Psoas muscle (tissue), 8 donors: ENCODE data around the gene MARCHF4. TPM values are rescaled to one million over a fixed set of nuclear protein-coding genes. Genes with fewer than 3 reads are reported as not detected.

Experiments
- ATAC-seq, 4 donors: fragments of 200-7000 bp; cut with Tn5 transposase; one replicate each; pipeline ENCODE4 v1.9.1; 2020; ENCODE audit warnings: moderate library complexity in 3 of 4, mild to moderate bottlenecking in 2 of 4
- DNase-seq, 2 donors: peaks; one replicate each; pipeline ENCODE4 v3.0.0-alpha.2; 2020
- H3K27ac ChIP-seq: fragments of 200-600 bp; one replicate; pipeline ENCODE4 v1.8.0; 2022
- H3K27me3 ChIP-seq, 3 donors: fragments of 200-600 bp in 1 of 3; one replicate each; pipeline versions ENCODE4 v1.6.1 to v1.8.0; 2013 to 2022; ENCODE audit warnings: low read length in 2 of 3, mild to moderate bottlenecking in 2 of 3, moderate library complexity in 1 of 3; ENCODE audit not compliant: insufficient read depth in 3 of 3
- H3K36me3 ChIP-seq, 2 donors: fragments of 200-600 bp in 1 of 2; one replicate each; pipeline versions ENCODE4 v1.6.1 to v1.8.0; 2013 to 2022; ENCODE audit warnings: low read depth in 1 of 2, mild to moderate bottlenecking in 1 of 2, moderate library complexity in 1 of 2; ENCODE audit not compliant: insufficient read depth in 1 of 2
- H3K4me1 ChIP-seq: fragments of 200-600 bp; one replicate; pipeline ENCODE4 v1.8.0; 2022
- H3K4me3 ChIP-seq: fragments of 200-600 bp; one replicate; pipeline ENCODE4 v1.8.0; 2022; ENCODE audit warnings: mild to moderate bottlenecking
- H3K9me3 ChIP-seq: fragments of 200-600 bp; one replicate; pipeline ENCODE4 v1.8.0; 2022
- WGBS, 3 donors: extraction: QIAGEN DNeasy Blood & Tissue Kit; methylation state at CpG; one replicate each; pipeline versions ENCODE4 v1.1.6 to v1.1.7; 2013; 5-methylcytosine and 5-hydroxymethylcytosine counted together
- intact Hi-C, 2 donors: fragments of 100-400 bp; cut with DNase I; formaldehyde crosslinking; loops; one replicate each; pipeline versions ENCODE4 v1.11.0 to v1.14.2; 2022
- polyA plus RNA-seq, 3 donors: library from polyadenylated mRNA; stranded (reverse); fragments of 200-250 nt; gene quantifications; one replicate each; pipeline ENCODE4 v1.2.3, GENCODE V29; 2013
- total RNA-seq, 4 donors: library from RNA; stranded (reverse); fragmentation: NEBNext Ultra II Directional in 2 of 4; extraction: Animal tissue kit (Norgen Biotek cat#: 25700) in 2 of 4; gene quantifications; one replicate each; pipeline versions ENCODE4 v1.2.1 to v1.2.4, GENCODE V29; 2021 to 2023
- TF ChIP-seq, protein P1 (sequence below): fragments of 200-600 bp; IDR thresholded peaks from one replicate; pipeline ENCODE4 v1.8.0; 2022; ENCODE audit warnings: antibody characterized with exemption
- donor health status: healthy with polysubstance abuse.
- donor health status: DM: no; HTN: no; CAD: no; lungs with moderate emphysema.
- donor health status: Bipolar disorder and iron deficiency.
- donor health status: healthy.
- donor health status: DM: yes; HTN: yes; CAD: no.
- donor health status: DM: no; HTN: no; CAD: no.
- donor health status: DM: no; HTN: no; CAD: no.
- donor health status: DM: yes; HTN: yes; CAD: no.

The MARCHF4 gene
- total and polyA plus RNA-seq, 7 donors: 0.01 to 0.04 TPM; not detected in 5

GRCh38 chr2:216410550-216410949 is 38.3 kb upstream of the MARCHF4 start:
- Histone ChIP-seq H3K4me1 (peaks cover 8% of the 10 kb centered on the region), H3K27me3 (peaks cover 0 to 3% (median 0%) of the 10 kb centered on the region in 3 donors), H3K36me3 (peaks cover 5 to 13% of the 10 kb centered on the region in 2 donors), H3K9me3 (no peaks in the 10 kb centered on the region), H3K4me3 (no peak overlapping the region), H3K27ac (no peak overlapping the region)
- intact Hi-C loops: no loop called here
- WGBS, 3 donors: 82 to 90% (median 88%) methylated on average over 7 of the region's 7 CpGs
- TF ChIP-seq, protein P1, sequence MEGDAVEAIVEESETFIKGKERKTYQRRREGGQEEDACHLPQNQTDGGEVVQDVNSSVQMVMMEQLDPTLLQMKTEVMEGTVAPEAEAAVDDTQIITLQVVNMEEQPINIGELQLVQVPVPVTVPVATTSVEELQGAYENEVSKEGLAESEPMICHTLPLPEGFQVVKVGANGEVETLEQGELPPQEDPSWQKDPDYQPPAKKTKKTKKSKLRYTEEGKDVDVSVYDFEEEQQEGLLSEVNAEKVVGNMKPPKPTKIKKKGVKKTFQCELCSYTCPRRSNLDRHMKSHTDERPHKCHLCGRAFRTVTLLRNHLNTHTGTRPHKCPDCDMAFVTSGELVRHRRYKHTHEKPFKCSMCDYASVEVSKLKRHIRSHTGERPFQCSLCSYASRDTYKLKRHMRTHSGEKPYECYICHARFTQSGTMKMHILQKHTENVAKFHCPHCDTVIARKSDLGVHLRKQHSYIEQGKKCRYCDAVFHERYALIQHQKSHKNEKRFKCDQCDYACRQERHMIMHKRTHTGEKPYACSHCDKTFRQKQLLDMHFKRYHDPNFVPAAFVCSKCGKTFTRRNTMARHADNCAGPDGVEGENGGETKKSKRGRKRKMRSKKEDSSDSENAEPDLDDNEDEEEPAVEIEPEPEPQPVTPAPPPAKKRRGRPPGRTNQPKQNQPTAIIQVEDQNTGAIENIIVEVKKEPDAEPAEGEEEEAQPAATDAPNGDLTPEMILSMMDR: no peak
- DNase-seq (no peak), ATAC-seq (no peak)

- Histone ChIP-seq H3K36me3 (no peaks in the 10 kb centered on the region), H3K4me3 (no peak overlapping the region), H3K4me1 (peaks cover 6% of the 10 kb centered on the region), H3K9me3 (no peaks in the 10 kb centered on the region), H3K27me3 (peaks cover 0 to 3% (median 0%) of the 10 kb centered on the region in 3 donors), H3K27ac (no peak overlapping the region)
- TF ChIP-seq, protein P1: no peak
- WGBS, 3 donors: 58 to 66% (median 63%) methylated on average over 11 of the region's 11 CpGs
- intact Hi-C loops: no loop called here
- ATAC-seq (no peak), DNase-seq (no peak)
These were observed 36.4 kb upstream of the MARCHF4 start for GRCh38 chr2:216408426-216409290.

DNA sequence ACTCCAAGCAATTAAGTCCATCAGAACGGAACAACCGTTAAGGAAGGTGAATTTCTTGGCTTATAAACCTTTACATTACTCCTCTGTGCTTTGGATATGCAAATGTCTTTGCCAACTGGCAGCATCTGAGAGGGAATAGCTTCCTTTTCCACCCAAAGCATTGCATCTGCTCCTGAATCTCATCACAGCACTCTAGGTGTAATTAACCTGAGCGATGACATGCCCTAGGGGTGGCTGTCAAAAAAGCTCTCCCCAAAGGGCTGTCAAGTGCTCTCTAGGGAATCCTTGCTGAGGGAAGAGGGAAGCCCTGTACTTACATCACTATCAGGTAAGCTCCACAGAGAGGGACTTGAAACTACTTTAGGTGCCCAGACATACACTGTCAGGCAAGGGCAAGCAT is 34.5 kb upstream of the MARCHF4 start:
- WGBS, 3 donors: 44 to 45% (median 44%) methylated on average over 3 of the region's 3 CpGs

DNA sequence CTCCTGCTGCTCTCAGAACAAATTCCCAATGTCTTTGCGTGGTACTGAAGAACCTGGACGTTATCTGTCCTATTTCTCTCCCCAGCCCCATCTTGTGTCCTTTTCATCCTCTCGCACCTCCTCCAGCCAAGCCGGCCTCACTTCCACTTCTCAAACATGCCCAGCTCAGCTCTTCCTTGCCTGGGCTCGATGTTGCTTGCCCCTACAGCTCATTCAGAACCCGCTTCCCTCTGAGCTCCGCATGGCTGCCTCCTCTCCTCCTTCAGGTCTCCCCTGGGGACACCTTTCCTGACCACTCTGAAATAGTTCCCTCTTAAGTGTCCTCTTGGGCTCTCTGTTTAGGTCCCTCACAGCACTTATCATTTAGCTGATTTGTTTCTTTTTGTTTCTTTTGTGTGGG is 33.3 kb upstream of the MARCHF4 start:
- Histone ChIP-seq H3K9me3 (no peaks in the 10 kb centered on the region), H3K36me3 (no peaks in the 10 kb centered on the region), H3K4me3 (no peak overlapping the region), H3K4me1 (no peaks in the 10 kb centered on the region), H3K27me3 (peaks cover 0 to 3% (median 0%) of the 10 kb centered on the region in 3 donors), H3K27ac (no peak overlapping the region)
- intact Hi-C loops: no loop called here
- WGBS, 3 donors: 70 to 83% (median 78%) methylated on average over 7 of the region's 7 CpGs
- ATAC-seq (no peak), DNase-seq (no peak)
- TF ChIP-seq, protein P1: no peak

More for the DNA sequence above, 34.5 kb upstream of the MARCHF4 start:
- ATAC-seq (no peak), DNase-seq (no peak)
- Histone ChIP-seq H3K27ac (no peak overlapping the region), H3K9me3 (no peaks in the 10 kb centered on the region), H3K4me1 (no peaks in the 10 kb centered on the region), H3K4me3 (no peak overlapping the region), H3K36me3 (no peaks in the 10 kb centered on the region), H3K27me3 (peaks cover 0 to 3% (median 0%) of the 10 kb centered on the region in 3 donors)
- intact Hi-C loops: no loop called here
- TF ChIP-seq, protein P1: no peak
